DMS153 (cell line): ENCODE data around the gene PARVB.
"Not testable (repeated sequence)": the region's sequence is repeated elsewhere in the genome, so short reads cannot be mapped to it uniquely, and the experiment has no call there.

Source experiments
- DNase-seq: peaks from one replicate; lab custom pipeline; 2025; lab: John Stamatoyannopoulos, UW

Gene PARVB

GRCh38 chr22:43998679-43999264 is 25.3 kb upstream of the PARVB start:
- no peak for DNase-seq

- no peak for DNase-seq
These were observed 24.7 kb upstream of the PARVB start for GRCh38 chr22:43999378-43999777.

GRCh38 chr22:44000123-44000522 is 24.0 kb upstream of the PARVB start:
- no peak for DNase-seq

- no peak for DNase-seq
These were observed 22.6 kb upstream of the PARVB start for GRCh38 chr22:44001521-44001920.

DNA sequence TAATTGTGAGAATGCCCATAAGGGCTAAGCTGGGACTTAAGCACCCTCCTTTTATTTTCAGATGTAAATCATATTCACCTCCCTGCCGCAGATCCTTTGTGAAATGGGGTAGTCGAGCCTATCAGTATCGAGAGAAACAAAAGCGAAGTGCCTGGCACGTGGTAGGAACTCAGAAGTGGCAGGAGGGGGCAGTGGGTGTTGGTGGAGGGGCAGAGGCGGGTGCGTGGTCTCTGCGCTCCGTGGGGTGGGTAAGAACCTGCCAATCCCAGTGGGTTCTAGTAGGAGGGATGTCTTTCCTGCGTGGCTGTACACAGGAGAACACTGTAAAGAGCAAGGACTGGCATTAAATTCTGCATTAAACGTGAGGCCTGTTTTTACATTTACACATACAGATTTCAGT is 21.8 kb upstream of the PARVB start:
- DNase-seq, result no peak

- DNase-seq, result no peak
These were observed 21.1 kb upstream of the PARVB start for GRCh38 chr22:44002997-44003396.

GRCh38 chr22:44003405-44004103 is 20.5 kb upstream of the PARVB start:
- no peak for DNase-seq

GRCh38 chr22:44004104-44004460 is 20.0 kb upstream of the PARVB start:
- DNase-seq, result no peak

- no peak for DNase-seq
These were observed 18.6 kb upstream of the PARVB start for GRCh38 chr22:44005524-44005923.

- no peak for DNase-seq
These were observed 11.9 kb upstream of the PARVB start for GRCh38 chr22:44012162-44012561.

DNA sequence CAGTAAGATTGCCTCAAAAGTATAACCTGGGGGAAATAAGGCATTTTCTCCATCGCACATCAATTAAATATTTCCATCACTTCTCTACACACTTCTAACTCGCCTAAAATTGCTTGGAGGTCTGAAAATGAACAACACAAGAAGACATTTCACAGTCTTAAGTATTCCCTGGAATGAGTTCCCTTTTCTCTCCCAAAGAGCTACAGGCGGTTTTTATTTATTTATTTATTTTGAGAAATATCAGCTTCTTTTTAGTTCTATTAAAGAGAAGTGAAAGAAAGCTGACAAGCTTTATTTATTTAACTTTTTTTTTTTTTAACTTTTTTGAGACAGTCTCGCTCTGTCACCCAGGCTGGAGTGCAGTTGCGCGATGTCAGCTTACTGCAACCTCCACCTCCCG is 11.5 kb upstream of the PARVB start:
- DNase-seq, result no peak

GRCh38 chr22:44014241-44014640 is 9.9 kb upstream of the PARVB start:
- no peak for DNase-seq

DNA sequence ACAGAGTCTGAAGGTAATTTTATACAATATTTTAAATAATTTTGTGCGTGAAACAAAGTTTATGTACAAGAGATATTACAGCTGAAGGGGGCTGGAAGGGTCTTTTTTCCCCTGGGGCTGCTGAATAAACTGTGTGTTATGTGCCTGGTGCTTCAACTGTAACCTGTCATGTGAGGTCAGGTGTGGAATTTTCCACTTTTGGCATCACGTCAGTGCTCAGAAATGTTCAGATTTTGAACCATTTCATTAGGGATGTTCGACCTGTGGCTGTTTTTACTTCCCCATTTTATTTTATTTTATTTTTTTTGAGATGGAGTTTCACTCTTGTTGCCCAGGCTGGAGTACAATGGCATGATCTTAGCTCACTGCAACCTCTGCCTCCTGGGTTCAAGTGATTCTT is 7.5 kb upstream of the PARVB start:
- DNase-seq, result not testable (repeated sequence)

GRCh38 chr22:44018594-44018993 is 5.5 kb upstream of the PARVB start:
- DNase-seq, result no peak

DNA sequence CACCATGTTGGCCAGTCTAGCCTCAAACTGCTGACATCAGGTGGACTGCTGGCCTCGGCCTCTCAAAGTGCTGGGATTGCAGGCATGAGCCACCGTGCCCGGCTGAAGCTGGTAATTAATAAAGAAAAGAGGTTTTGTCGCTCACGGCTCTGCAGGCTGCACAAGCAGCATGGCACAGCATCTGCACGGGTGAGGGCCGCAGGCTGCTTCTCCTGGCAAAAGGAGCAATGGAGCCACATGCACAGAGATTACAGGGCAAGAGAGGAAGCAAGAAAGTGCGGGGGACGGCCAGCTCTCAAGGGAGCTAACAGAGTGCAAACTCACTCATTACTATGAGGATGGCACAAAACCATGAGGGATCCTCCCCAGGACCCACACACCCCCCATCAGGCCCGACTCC is 4.7 kb upstream of the PARVB start:
- DNase-seq, result no peak

- no peak for DNase-seq
These were observed 4.3 kb upstream of the PARVB start for GRCh38 chr22:44019846-44020245.

- DNase-seq, result no peak
These were observed 3.1 kb upstream of the PARVB start for GRCh38 chr22:44020981-44021380.

GRCh38 chr22:44023404-44024287 is 456 bp upstream of the PARVB start:
- DNase-seq, result no peak

- no peak for DNase-seq
These were observed 1.3 kb downstream of the PARVB start for GRCh38 chr22:44025171-44026065.

DNA sequence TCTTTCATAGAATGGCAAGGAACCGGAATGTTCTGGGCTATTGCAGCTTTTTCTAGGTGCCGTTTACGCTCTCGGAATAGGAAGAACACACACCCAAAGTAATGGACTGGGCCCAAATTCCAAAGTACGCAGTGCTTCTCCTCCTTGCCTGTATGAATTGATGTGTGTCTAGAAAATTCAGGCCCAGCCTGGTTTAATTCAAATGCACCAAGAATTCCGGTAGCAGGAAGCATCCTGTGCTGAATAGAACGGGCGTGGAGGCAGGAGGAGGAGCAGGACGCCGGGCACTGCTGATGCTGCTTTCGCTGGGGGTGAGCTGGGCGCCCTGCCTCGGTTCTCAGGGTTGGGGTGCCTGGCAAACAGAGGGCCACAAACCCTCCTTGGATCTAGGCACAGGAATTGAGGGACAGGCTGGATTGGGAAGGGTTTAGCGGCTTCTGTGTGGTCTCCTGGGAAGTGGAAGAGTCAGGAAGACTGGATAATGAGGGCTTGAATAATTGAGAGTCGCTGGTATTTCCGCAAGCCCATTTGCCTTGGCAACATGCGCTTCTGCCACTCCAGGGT is 2.0 kb downstream of the PARVB start:
- no peak for DNase-seq

- peak; percentile 21 for DNase-seq
These were observed 2.8 kb downstream of the PARVB start for GRCh38 chr22:44026630-44027511.
